AG04449 (cell line): ENCODE results near the gene PI4KB.

Source experiments
- CTCF ChIA-PET: fragments of 350-600 bp; formaldehyde crosslinking; extraction: SDS; loops from one replicate; lab custom pipeline; 2021; ENCODE audit warnings: antibody characterized with exemption; lab: Yijun Ruan, JAX
- POLR2A ChIA-PET: fragments of 400-600, 350-600 bp; formaldehyde crosslinking; extraction: SDS; loops from one replicate; lab custom pipeline; 2020; ENCODE audit warnings: antibody characterized with exemption, inconsistent platforms; lab: Yijun Ruan, JAX
- DNase-seq: peaks from one replicate; pipeline ENCODE4 v3.0.0-alpha.2; 2010; ENCODE audit warnings: low read depth, low spot score
- H3K4me3 ChIP-seq: 2 replicates; pipeline ENCODE4 v1.5.1; 2011; ENCODE audit warnings: low read depth, mild to moderate bottlenecking, control low read depth, low read length
- TF ChIP-seq, protein P1 (sequence below): IDR thresholded peaks from one replicate; pipeline ENCODE4 v1.5.1; 2011; ENCODE audit warnings: mild to moderate bottlenecking, moderate library complexity, low read length, control low read depth, inconsistent platforms; ENCODE audit not compliant: insufficient read depth; ENCODE audit errors: missing control alignments

Gene PI4KB

DNA sequence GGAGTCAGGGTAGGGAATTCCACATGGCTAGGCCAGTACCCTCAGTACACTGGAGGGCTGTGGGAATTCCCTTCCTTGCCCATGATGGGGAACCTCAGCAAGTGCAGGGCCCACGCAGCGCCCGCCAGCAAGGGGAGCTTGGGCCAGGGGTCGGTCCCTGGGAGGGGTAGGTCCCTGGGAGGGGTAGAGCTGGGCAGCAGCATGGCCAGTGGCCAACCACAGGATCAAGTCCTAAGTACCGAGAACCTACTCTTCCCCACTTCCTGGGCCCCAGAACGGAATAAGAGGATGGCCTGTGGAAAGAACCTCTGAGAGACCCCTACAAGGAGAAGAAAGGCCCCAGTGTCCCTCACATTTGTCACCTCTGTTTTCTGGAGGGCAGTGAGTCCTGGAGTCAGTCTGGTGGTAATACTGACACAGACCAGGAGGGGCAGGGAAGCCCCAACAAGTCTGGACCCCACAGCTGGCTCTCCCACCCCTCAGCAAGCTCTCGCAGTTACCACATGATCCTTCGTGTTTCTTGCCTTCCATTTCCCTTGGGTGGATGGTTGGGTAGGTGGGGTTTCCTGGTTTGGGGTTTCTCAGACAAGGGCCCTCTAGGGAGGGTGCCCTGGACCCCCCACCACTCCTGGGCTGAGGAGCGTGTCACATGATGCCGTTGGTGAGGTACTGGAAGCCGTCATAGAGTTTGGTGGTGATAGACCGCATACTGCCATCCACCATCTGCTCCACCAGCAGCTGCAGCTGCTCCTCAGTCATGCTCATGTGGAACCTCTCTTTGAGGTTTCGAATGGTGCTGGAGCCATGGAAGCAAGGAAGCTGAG is 34.8 kb downstream of the PI4KB start:
- TF ChIP-seq, protein P1, sequence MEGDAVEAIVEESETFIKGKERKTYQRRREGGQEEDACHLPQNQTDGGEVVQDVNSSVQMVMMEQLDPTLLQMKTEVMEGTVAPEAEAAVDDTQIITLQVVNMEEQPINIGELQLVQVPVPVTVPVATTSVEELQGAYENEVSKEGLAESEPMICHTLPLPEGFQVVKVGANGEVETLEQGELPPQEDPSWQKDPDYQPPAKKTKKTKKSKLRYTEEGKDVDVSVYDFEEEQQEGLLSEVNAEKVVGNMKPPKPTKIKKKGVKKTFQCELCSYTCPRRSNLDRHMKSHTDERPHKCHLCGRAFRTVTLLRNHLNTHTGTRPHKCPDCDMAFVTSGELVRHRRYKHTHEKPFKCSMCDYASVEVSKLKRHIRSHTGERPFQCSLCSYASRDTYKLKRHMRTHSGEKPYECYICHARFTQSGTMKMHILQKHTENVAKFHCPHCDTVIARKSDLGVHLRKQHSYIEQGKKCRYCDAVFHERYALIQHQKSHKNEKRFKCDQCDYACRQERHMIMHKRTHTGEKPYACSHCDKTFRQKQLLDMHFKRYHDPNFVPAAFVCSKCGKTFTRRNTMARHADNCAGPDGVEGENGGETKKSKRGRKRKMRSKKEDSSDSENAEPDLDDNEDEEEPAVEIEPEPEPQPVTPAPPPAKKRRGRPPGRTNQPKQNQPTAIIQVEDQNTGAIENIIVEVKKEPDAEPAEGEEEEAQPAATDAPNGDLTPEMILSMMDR = no peak
- CTCF ChIA-PET = interaction anchor here (0.8 to 27.8 kb wide), 5 partner anchors 9 to 193 kb away, joined by 3 to 748 read pairs (median 4); no protein-coding TSS in a partner anchor
- POLR2A ChIA-PET = interaction anchor here (0.8 to 3.5 kb wide), 2 partner anchors 10 to 48 kb away, joined by 3 to 24 read pairs; partner anchors contain the start of gene ZNF687
- H3K4me3 ChIP-seq = no peak overlapping the region
- DNase-seq = no peak

DNA sequence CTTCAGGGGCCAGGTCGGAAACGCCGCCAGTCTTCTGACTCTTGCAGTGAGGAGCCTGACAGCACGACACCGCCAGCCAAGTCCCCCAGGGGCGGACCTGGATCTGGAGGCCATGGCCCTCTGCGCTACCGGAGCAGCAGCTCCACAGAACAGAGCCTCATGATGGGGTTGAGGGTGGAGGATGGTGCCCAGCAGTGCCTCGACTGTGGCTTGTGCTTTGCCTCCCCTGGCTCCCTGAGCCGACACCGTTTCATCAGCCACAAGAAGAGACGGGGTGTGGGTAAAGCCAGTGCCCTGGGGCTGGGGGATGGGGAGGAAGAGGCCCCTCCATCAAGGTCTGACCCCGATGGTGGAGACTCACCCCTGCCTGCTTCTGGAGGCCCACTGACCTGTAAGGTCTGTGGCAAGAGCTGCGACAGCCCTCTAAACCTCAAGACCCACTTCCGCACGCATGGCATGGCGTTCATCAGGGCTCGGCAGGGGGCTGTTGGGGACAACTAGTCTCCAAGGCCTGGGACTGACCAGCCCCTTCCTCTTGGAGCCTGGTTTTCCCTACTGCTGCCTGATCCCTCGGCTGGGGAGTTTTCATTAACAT is 36.4 kb downstream of the PI4KB start:
- no peak for DNase-seq
- H3K4me3 ChIP-seq = no peak overlapping the region
- TF ChIP-seq, protein P1 = no peak
- ChIA-PET POLR2A (no interaction called here), CTCF (no interaction called here)

DNA sequence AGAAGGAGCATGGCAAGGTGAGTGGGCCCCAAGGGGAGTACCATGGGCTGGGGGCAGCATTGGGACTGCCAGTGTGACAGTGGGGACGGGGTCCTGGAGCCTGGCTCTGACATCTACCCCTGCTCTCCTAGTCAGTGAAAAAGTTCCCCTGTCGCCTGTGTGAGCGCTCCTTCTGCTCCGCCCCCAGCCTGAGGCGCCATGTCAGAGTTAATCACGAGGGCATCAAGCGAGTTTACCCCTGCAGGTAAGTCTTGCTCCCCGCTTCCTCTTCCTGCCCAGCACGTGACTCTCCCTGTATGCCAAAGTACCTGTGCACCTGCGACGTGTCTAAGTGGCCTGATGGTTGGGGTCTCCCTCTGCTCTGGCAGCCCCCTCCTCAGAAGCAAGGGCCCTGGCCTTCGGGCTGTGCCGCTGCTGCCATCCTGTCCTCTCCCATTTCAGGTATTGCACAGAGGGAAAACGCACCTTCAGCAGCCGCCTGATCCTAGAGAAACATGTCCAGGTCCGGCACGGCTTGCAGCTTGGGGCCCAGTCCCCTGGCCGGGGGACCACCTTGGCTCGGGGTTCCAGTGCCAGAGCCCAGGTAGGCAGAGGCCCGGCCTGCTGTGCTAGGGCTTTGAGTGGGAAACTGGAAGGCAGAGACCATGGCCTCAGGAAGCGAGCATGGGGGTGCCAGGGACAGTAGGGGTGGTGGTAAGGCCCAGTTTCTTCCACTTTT is 37.1 kb downstream of the PI4KB start:
- TF ChIP-seq, protein P1 = no peak
- POLR2A ChIA-PET = no interaction called here
- CTCF ChIA-PET = interaction anchor here (0.7 to 7.7 kb wide), 2 partner anchors 8 to 11 kb away, joined by 3 to 57 read pairs; no protein-coding TSS in a partner anchor
- no peak for DNase-seq
- H3K4me3 ChIP-seq = no peak overlapping the region

DNA sequence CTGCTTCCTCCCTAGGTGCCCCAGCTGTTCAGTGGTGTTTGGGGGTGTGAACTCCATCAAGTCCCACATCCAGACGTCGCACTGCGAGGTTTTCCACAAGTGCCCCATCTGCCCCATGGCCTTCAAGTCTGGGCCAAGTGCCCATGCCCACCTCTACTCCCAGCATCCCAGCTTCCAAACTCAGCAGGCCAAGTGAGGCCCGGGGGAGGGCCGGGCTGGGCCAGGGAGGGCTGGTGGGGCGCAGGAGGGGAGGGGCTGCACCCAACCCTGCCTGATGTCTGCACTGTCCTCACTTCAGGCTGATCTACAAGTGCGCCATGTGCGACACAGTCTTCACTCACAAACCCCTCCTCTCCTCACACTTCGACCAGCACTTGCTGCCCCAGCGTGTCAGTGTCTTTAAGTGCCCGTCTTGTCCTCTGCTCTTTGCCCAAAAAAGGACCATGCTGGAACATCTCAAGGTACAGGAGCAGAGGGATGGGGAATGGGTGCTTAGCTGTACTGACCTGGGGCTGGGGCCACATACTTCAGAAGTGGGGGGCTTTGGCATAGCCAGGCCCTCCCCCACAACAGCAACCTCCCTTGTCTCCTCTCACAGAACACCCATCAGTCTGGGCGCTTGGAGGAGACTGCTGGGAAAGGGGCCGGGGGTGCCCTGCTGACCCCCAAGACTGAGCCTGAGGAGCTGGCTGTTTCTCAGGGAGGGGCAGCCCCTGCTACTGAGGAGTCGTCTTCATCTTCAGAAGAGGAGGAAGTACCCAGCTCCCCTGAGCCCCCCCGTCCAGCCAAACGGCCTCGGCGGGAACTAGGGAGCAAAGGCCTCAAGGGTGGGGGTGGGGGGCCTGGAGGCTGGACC is 37.9 kb downstream of the PI4KB start:
- H3K4me3 ChIP-seq = no peak overlapping the region
- ChIA-PET CTCF (interaction anchor here (0.7 to 7.7 kb wide), 3 partner anchors 9 to 20 kb away, joined by 3 to 57 read pairs (median 3); no protein-coding TSS in a partner anchor), POLR2A (no interaction called here)
- TF ChIP-seq, protein P1 = no peak
- DNase-seq = no peak

DNA sequence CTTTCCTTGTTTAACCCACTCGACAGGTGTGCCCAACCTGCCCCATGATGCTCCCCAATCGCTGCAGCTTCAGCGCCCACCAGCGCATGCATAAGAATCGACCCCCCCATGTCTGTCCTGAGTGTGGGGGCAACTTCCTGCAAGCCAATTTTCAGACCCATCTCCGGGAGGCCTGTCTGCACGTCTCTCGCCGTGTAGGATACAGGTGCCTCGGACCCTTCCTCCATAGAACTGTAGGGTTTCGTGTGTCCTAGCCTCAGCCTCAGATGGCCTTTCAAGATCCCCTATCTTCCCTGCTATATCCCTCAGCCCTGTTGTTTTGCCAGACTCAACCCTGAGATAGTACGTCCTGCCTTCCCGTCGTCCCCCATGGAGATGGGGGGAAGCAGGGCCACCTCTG is 38.7 kb downstream of the PI4KB start:
- H3K4me3 ChIP-seq = no peak overlapping the region
- ChIA-PET CTCF (interaction anchor here (1.0 to 7.7 kb wide), 2 partner anchors 12 to 21 kb away, joined by 3 to 57 read pairs; no protein-coding TSS in a partner anchor), POLR2A (no interaction called here)
- DNase-seq = no peak
- TF ChIP-seq, protein P1 = no peak
